Nucleus accumbens (tissue), 56 donors: ENCODE measurements around the gene DELE1.
"Not testable (repeated sequence)": the region's sequence is repeated elsewhere in the genome, so short reads cannot be mapped to it uniquely, and the experiment has no call there.

ENCODE experiments used
- DNase-seq, 56 donors: peaks; one replicate each; lab custom pipeline; 2025; lab: John Stamatoyannopoulos, UW

Gene DELE1

GRCh38 chr5:141883892-141884318 lies 39.8 kb upstream of the DELE1 start:
- no peak for DNase-seq

GRCh38 chr5:141889282-141889871 lies 34.3 kb upstream of the DELE1 start:
- no peak for DNase-seq

- DNase-seq = not testable (repeated sequence)
Observed at GRCh38 chr5:141890429-141890828, 33.2 kb upstream of the DELE1 start.

GRCh38 chr5:141897425-141897824 lies 26.2 kb upstream of the DELE1 start:
- DNase-seq = no peak

DNA sequence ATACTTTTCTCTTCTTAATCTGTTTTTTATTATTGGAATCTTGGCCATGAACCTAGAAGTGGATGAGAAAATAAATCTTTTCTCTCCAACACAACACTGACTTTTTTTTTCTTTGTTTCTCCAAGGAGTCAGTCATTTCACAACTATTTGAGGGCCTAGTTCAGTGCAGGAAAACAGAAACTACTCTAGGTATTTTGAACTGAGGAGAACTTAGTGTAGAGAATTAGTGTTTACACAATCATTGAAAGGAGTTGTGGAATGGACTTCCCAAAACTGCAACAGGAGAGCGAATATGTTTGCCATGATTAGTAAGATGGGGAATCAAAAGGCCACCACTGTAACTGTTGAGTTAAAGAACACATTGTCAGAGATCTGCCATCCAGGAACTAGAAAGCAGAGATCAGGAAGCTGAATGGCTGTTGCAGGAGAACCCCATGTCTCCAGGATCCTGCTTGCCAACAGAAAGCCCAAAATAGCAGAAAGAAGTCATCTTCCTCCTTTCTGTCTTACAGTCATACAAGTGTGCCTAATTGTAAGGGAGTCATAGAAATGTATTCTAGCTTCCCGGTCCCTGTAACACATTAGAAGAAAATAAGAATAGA lies 25.1 kb upstream of the DELE1 start:
- DNase-seq = no peak

- no peak for DNase-seq
Observed at GRCh38 chr5:141902015-141902814, 21.5 kb upstream of the DELE1 start.

GRCh38 chr5:141903261-141903660 lies 20.4 kb upstream of the DELE1 start:
- no peak for DNase-seq

GRCh38 chr5:141904551-141904950 lies 19.1 kb upstream of the DELE1 start:
- no peak for DNase-seq

DNA sequence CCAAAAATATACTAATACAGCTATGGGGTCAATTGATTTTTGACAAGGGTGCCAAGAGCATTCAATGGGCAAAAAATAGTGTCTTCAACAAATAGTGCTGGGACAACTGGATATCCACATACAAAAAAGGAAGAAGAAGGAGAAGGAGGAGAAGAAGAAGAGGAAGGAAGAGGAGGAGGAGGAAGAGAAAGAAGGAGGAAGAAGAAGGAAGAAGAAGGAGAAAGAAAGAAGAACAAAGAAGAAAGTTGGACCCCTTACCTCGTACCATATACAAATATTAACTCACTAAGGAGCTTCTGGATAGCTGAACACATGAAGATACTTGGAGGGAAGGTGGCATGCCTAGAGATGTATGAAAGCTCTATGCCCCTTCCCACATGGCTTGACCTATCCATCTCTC lies 17.2 kb upstream of the DELE1 start:
- DNase-seq = no peak

GRCh38 chr5:141906972-141907371 lies 16.7 kb upstream of the DELE1 start:
- no peak for DNase-seq

GRCh38 chr5:141908796-141909195 lies 14.9 kb upstream of the DELE1 start:
- no peak for DNase-seq

GRCh38 chr5:141909212-141909611 lies 14.5 kb upstream of the DELE1 start:
- DNase-seq = no peak

DNA sequence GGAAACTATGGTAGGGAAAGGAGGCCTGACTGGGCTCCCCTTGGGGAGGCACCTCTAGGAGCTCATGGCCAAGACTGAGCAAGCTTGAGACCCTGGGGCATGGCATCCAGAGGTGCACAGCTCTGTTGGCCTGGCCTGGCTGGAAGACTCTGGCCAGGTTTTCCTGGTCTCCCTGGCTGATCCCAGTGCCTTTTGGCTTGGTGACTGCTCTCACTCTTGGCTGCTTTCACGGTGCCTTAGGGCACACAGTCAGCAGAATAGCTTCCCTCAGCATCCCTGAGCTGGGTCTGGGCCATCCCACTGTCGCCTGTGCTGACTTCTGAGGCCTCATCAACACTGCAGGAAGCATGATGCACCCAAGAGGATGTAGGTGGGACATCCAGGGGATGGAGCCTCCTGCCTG lies 13.4 kb upstream of the DELE1 start:
- no peak for DNase-seq

DNA sequence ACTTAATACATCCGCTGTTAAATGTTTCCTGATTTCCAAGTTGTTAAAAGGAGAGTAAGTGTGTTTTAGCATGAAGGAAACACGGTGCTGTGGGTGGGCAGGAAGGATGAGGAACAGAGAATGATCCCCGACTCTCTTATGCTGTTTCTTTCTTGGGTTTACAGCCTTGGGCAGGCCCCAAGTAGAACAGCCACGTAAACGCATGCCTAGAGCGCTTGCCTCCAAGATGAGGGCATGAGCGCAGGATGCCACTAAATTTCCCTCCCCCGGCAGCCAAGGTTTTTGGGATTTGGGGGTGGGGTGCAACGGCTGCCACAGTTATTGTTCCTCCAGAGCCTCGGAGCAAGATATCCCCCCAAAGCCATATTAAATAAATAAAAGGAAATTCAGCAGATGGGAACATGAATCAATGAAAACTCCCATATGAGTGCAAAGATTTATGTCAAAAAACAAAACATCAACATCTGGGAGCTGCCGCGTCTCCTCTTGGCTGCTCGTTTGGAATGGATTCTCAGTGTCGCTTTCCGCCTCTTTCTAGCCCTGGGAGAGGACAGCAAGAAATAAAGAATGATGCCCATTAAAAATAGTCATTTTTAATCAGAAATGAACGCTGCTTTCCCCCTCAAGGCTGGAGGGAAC lies 10.0 kb upstream of the DELE1 start:
- peak in 23 of 56 donors; percentile 10 to 55 (median 24) for DNase-seq

DNA sequence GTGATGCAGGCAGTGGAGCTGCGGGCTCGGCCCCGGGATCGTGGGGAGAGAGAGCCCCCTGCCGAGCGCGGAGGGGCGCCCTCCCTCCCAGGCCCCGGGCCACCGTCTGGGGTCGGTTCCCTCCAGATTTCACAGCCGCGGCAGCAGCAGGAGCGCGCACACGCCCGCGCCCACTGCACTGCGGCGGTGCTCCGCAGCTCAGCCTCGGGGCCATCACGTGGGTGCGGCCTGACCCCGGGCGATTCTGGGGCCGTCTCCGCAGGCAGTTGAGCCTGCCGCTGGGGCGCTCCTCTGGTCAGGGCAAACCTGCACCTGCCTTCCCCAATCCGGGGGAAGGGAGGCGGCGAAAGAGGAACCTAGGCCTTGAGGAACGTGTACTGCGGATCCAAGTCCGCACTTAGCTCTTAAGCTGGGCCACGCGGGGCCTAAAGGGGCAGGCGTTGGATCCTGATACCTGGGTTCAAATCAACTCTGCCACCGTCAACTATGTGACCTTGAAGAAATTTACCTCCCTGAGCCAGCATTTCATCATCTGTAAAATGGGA lies 9.4 kb upstream of the DELE1 start:
- DNase-seq = peak in 47 of 56 donors; percentile 10 to 73 (median 42)

DNA sequence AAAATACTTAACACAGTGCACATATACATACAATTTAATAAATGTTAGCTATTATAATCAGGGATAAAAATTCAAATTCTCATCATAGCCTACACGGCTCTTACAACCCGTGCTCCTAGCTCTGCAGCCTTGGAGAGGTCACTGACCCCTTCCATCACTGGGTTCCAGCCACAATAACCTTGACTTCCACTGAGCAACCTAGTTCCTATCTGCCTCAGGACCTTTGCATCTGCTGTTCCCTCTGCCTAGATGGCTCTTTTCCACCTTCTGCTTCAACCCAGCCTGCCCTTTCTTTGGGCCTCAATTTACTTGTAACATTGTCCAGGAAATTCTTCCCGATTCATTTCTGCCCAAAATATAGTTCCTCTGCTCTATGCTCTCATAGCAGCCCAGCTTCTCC lies 8.9 kb upstream of the DELE1 start:
- no peak for DNase-seq

DNA sequence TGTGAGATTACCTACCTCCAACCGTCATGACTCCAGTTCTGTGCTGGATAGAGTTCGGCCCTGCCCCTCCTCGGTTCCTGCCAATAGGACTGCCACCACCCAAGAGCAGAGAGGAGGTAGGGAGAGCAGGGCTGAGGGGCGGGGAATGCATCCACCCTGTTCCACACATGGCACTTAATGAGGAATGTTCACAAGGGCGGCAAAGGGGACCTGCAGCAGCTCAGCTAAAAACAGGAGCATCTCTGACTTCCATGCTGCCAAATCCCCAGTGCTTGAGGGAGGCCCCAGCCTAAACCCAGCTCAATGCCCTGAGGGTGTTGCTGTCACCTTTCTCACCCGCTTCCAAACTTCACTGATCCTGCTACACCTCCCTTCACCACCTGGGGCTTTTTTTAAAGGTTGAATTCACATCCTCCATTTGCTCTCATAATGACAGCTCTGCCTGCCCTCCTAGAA lies 7.8 kb upstream of the DELE1 start:
- DNase-seq = peak in 2 of 56 donors; percentile 16 to 19

GRCh38 chr5:141916522-141916921 lies 7.1 kb upstream of the DELE1 start:
- DNase-seq = no peak

- no peak for DNase-seq
Observed at GRCh38 chr5:141917760-141918159, 5.9 kb upstream of the DELE1 start.

DNA sequence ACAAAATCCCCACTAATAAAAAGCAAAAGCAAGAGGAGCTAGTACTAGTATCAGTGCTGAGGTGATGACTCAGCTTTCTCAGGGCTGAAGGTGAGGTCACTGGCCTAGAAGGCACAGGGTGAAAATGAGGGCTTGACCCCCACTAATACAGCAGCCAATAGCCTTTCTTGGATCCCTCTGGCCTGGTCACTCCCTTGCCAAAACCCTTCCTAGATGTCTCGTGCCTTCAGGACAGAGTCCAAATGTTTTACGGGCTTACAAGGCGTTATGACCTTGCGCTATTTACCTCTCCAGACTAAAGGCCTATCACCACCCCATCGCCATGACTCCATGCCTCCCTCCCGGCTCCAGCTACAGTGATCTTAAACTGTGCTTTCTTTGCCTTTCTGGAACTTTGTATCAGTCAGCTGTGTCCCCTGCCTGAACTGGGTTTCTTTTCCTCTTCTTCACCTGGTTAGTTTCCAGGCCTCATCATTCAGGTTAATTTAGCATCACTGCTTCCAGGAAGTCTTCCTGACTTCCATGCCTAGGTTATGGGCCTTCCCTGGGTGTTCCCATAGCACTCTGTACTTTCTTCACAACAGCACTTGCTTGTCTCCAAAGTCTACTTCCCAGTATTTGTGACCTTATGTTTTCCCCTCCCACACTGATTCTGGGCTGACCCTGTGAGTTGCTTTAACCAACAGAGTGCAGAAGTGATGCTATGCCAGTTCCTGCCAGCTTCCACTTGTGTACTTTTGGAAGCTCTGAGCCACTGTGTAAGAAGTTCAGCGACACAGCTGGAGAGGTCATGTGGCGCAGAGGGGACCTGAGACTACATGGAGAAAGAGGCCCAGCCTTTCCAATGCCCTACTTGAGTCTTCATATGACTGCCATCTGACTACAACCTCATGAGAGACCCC lies 4.2 kb upstream of the DELE1 start:
- DNase-seq = no peak
